Measurements from ENCODE around the gene RBM44. TPM values are rescaled to one million over a fixed set of nuclear protein-coding genes. Genes with fewer than 3 reads are reported as not detected.

The RBM44 gene
- total and polyA plus RNA-seq, 10 donors, result 0.29 to 3.1 (median 1.5) TPM

DNA sequence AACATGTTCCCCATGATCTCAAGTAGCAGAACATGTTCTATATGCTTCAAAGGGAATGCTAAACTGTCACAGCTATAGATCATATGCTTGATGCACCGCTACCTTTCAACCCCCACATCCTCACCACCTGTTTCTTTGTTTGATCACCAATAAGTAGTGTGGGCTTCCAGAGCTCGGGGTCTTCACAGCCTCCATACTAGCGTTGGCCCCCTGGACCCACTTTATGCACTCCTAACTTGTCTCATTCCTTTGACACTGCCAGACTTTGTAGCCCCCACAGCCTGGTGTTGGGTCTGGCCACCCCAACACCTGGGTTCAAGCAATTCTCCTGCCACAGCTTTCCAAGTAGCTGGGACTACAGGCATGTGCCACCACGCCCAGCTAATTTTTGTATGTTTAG lies 11.6 kb upstream of the RBM44 start:
- 94 to 100% (median 99%) methylated on average over 4 of the region's 4 CpGs for WGBS, 5 donors
- intact Hi-C loops (cut with DNase I; ENCODE audit: low total_unique reads), result no loop called here
- H3K27ac ChIP-seq, result no peak overlapping the region
- H3K4me1 ChIP-seq, result no peaks in the 10 kb centered on the region
- TF ChIP-seq, protein P1, sequence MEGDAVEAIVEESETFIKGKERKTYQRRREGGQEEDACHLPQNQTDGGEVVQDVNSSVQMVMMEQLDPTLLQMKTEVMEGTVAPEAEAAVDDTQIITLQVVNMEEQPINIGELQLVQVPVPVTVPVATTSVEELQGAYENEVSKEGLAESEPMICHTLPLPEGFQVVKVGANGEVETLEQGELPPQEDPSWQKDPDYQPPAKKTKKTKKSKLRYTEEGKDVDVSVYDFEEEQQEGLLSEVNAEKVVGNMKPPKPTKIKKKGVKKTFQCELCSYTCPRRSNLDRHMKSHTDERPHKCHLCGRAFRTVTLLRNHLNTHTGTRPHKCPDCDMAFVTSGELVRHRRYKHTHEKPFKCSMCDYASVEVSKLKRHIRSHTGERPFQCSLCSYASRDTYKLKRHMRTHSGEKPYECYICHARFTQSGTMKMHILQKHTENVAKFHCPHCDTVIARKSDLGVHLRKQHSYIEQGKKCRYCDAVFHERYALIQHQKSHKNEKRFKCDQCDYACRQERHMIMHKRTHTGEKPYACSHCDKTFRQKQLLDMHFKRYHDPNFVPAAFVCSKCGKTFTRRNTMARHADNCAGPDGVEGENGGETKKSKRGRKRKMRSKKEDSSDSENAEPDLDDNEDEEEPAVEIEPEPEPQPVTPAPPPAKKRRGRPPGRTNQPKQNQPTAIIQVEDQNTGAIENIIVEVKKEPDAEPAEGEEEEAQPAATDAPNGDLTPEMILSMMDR (IDR thresholded peaks at IDR 0.05 in 8 of 11, conservative IDR thresholded peaks at IDR 0.05 in 3 of 11), result no peak
- no peak for TF ChIP-seq POLR2AphosphoS5 (IDR thresholded peaks at IDR 0.05)
- TF ChIP-seq POLR2A (IDR thresholded peaks at IDR 0.05), result no peak
- no peak overlapping the region for H3K4me3 ChIP-seq
- peaks cover 3 to 40% (median 23%) of the 10 kb centered on the region in 8 donors for H3K9me3 ChIP-seq
- no peaks in the 10 kb centered on the region for H3K27me3 ChIP-seq (replicated peaks in 1 of 7)
- no peak for DNase-seq
- H3K36me3 ChIP-seq, result peaks cover 0 to 52% (median 24%) of the 10 kb centered on the region in 6 donors

DNA sequence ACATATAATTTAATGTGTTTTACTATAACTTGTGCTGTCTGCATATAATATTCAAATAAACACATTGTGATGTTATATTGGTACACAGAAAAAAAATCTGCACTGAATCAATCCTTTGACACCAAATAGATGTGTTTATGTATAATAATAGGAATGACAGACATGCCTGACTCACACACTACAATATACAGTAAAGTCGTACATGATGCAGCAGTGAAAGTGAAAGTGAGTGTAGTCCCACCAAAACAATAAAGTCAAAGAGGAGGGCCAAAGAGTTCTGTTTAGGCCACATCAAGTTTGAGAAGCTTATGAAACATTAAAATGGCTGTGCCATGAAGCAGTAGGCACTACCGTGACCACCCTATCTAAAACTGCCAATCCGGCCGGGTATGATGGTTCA lies 8.2 kb upstream of the RBM44 start:
- no peak overlapping the region for H3K4me3 ChIP-seq
- peaks cover 0 to 29% (median 10%) of the 10 kb centered on the region in 6 donors for H3K36me3 ChIP-seq
- intact Hi-C loops (cut with DNase I; ENCODE audit: low total_unique reads), result no loop called here
- no peak for DNase-seq
- no peak overlapping the region for H3K27ac ChIP-seq
- H3K9me3 ChIP-seq, result peaks cover 3 to 21% (median 19%) of the 10 kb centered on the region in 8 donors
- H3K27me3 ChIP-seq (replicated peaks in 1 of 7), result no peaks in the 10 kb centered on the region
- no peaks in the 10 kb centered on the region for H3K4me1 ChIP-seq
- no peak for TF ChIP-seq POLR2AphosphoS5 (IDR thresholded peaks at IDR 0.05)
- no peak for TF ChIP-seq POLR2A (IDR thresholded peaks at IDR 0.05)
- TF ChIP-seq, protein P1 (IDR thresholded peaks at IDR 0.05 in 8 of 11, conservative IDR thresholded peaks at IDR 0.05 in 3 of 11), result no peak
- 81 to 89% (median 87%) methylated on average over 4 of the region's 4 CpGs for WGBS, 5 donors

DNA sequence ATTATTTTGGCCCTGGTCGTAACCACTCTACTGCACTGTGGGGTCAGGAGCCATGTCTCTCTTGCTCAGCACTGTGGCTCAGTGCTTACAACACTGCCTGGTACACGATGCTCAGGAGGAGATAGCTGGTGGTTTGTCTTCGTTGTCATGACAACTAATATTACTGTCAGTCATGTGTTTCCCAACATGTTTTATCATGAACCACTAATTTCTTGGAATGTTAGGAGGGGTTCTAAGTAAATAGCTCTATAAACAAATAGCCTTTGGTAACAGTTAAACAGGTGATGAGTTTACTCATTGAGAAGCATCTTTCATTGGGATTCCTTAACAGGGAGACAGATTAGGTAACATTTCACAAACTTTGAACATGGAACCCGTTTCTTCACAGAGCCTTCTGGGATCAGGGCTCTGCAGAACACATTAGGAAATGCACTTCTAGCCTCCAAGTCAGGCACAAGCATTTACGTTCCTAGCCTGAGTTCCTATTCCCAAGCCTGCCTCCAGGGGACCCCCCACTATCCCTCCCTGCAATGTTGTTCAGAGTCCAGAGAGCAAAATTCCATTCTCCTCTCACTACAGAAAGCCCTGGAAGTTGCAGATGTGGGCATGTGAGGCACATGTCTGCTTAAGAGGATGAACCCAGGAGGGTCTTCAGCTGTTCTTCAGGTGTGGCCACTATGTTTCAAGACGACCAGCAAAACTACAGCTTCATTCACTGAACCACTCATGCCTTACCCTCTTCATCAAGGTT lies 6.4 kb upstream of the RBM44 start:
- no peaks in the 10 kb centered on the region for H3K4me1 ChIP-seq
- H3K27me3 ChIP-seq (replicated peaks in 1 of 7), result no peaks in the 10 kb centered on the region
- H3K27ac ChIP-seq, result no peak overlapping the region
- intact Hi-C loops (cut with DNase I; ENCODE audit: low total_unique reads), result no loop called here
- DNase-seq, result no peak
- no peak overlapping the region for H3K4me3 ChIP-seq
- peaks cover 0 to 12% (median under 1%) of the 10 kb centered on the region in 6 donors for H3K36me3 ChIP-seq
- WGBS, 5 donors, result 81 to 87% (median 86%) methylated on average over 6 of the region's 6 CpGs
- TF ChIP-seq POLR2A (IDR thresholded peaks at IDR 0.05), result no peak
- no peak for TF ChIP-seq POLR2AphosphoS5 (IDR thresholded peaks at IDR 0.05)
- TF ChIP-seq, protein P1 (IDR thresholded peaks at IDR 0.05 in 8 of 11, conservative IDR thresholded peaks at IDR 0.05 in 3 of 11), result no peak
- peaks cover under 1 to 5% (median 3%) of the 10 kb centered on the region in 8 donors for H3K9me3 ChIP-seq

DNA sequence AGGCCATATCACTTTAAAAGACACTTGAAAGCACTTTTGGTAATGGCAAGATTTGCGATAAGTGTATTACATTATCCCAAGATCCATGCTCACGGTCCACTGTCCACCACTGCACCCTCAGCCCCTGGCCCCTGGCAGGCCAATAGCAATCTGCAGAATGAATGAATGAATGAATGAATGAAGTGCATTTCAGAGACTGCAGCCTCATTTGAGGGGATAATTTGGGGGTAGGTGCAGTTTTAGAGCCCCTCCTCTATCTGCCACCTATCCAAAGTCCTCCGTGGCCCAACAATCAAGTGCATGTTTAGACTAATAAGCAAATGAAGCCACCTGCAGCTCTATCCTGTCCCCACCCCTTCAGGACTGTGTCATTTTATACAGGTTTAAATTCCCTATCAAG lies 1.3 kb upstream of the RBM44 start:
- H3K27ac ChIP-seq, result no peak overlapping the region
- intact Hi-C loops (cut with DNase I; ENCODE audit: low total_unique reads), result no loop called here
- DNase-seq, result no peak
- H3K27me3 ChIP-seq (replicated peaks in 1 of 7), result no peaks in the 10 kb centered on the region
- no peak overlapping the region for H3K4me3 ChIP-seq
- 89 to 97% (median 94%) methylated on average over 3 of the region's 3 CpGs for WGBS, 5 donors
- H3K9me3 ChIP-seq, result peaks cover 0 to 21% (median 13%) of the 10 kb centered on the region in 8 donors
- no peaks in the 10 kb centered on the region for H3K4me1 ChIP-seq
- H3K36me3 ChIP-seq, result no peaks in the 10 kb centered on the region
- TF ChIP-seq POLR2A (IDR thresholded peaks at IDR 0.05), result no peak
- no peak for TF ChIP-seq POLR2AphosphoS5 (IDR thresholded peaks at IDR 0.05)
- TF ChIP-seq, protein P1 (IDR thresholded peaks at IDR 0.05 in 8 of 11, conservative IDR thresholded peaks at IDR 0.05 in 3 of 11), result no peak

Measured in spleen (tissue), 11 donors.